IMR-90 (cell line): ENCODE measurements around the gene ASXL2. TPM values are rescaled to one million over a fixed set of nuclear protein-coding genes. Genes with fewer than 3 reads are reported as not detected.

ENCODE experiments used
- ATAC-seq: fragments of 200-7000 bp; cut with Tn5 transposase; 2 replicates; pipeline ENCODE4 v1.9.1; 2020; ENCODE audit warnings: low read depth, mild to moderate bottlenecking, moderate library complexity
- BruUV-seq: library from RNA; stranded (reverse); fragments of 400-500 nt; replicated peaks from 2 replicates; lab custom pipeline; 2021; lab: Mats Ljungman, UMichigan
- CTCF ChIA-PET: fragments of 300-600 bp; formaldehyde crosslinking; extraction: SDS; loops from one replicate; lab custom pipeline; 2021; ENCODE audit warnings: antibody characterized with exemption; lab: Yijun Ruan, JAX
- POLR2A ChIA-PET: fragments of 300-600 bp; sonication (Branson Sonifier 250); formaldehyde crosslinking; loops from one replicate; lab custom pipeline; 2022; ENCODE audit warnings: antibody characterized with exemption; ENCODE audit not compliant: unreplicated experiment; lab: Charles Lee
- DNase-seq: peaks from one replicate; pipeline ENCODE4 v3.0.0; 2013
- H2AFZ ChIP-seq: replicated peaks from 2 replicates; pipeline ENCODE3; 2013; ENCODE audit warnings: low read length, mild to moderate bottlenecking; ENCODE audit not compliant: poor library complexity
- H2AK5ac ChIP-seq: 2 replicates; pipeline ENCODE4 v1.6.1; 2013; ENCODE audit warnings: low read depth, low read length, inconsistent platforms
- H2AK9ac ChIP-seq: replicated peaks from 2 replicates; pipeline ENCODE3; 2013; ENCODE audit warnings: mild to moderate bottlenecking, low read depth, low read length, moderate library complexity; ENCODE audit not compliant: poor library complexity
- H2BK120ac ChIP-seq: 2 replicates; pipeline ENCODE4 v1.6.1; 2013; ENCODE audit warnings: low read depth, low read length, inconsistent platforms
- H2BK15ac ChIP-seq: 3 replicates; pipeline ENCODE4 v1.6.1; 2013; ENCODE audit warnings: low read depth, low read length, inconsistent platforms
- H2BK20ac ChIP-seq: 2 replicates; pipeline ENCODE4 v1.6.1; 2013; ENCODE audit warnings: low read depth, mild to moderate bottlenecking, inconsistent platforms, low read length, moderate library complexity
- H2BK5ac ChIP-seq: 2 replicates; pipeline ENCODE4 v1.6.1; 2013; ENCODE audit warnings: mild to moderate bottlenecking, low read depth, low read length, inconsistent platforms; ENCODE audit not compliant: poor library complexity, severe bottlenecking
- H3K14ac ChIP-seq: replicated peaks from 2 replicates; pipeline ENCODE4 v1.6.1; 2013; ENCODE audit warnings: low read depth, low read length, inconsistent platforms
- H3K18ac ChIP-seq: 2 replicates; pipeline ENCODE4 v1.6.1; 2013; ENCODE audit warnings: low read depth, low read length, control low read depth
- H3K23ac ChIP-seq: 2 replicates; pipeline ENCODE4 v1.6.1; 2013; ENCODE audit warnings: low read depth, low read length, inconsistent platforms
- H3K27ac ChIP-seq: 2 replicates; pipeline ENCODE4 v1.5.1; 2013; ENCODE audit warnings: mild to moderate bottlenecking, control low read depth, low read length; ENCODE audit not compliant: insufficient read depth
- H3K27me3 ChIP-seq: 2 replicates; pipeline ENCODE4 v1.6.1; 2013; ENCODE audit warnings: low read length; ENCODE audit not compliant: control insufficient read depth, insufficient read depth
- H3K36me3 ChIP-seq: 2 replicates; pipeline ENCODE4 v1.6.1; 2013; ENCODE audit warnings: low read length, mixed read lengths; ENCODE audit not compliant: control insufficient read depth, insufficient read depth
- H3K4ac ChIP-seq: 2 replicates; pipeline ENCODE4 v1.6.1; 2013; ENCODE audit warnings: low read depth, low read length, inconsistent platforms
- H3K4me1 ChIP-seq: 2 replicates; pipeline ENCODE4 v1.6.1; 2013; ENCODE audit warnings: low read length, mixed read lengths; ENCODE audit not compliant: control insufficient read depth, insufficient read depth
- H3K4me2 ChIP-seq: 2 replicates; pipeline ENCODE4 v1.6.1; 2013; ENCODE audit warnings: low read depth, mild to moderate bottlenecking, control low read depth, low read length, moderate library complexity
- H3K4me3 ChIP-seq: 2 replicates; pipeline ENCODE4 v1.5.1; 2013; ENCODE audit warnings: low read depth, mild to moderate bottlenecking, control low read depth, low read length, moderate library complexity; ENCODE audit not compliant: insufficient read depth
- H3K56ac ChIP-seq: 2 replicates; pipeline ENCODE4 v1.6.1; 2013; ENCODE audit warnings: low read length, inconsistent platforms; ENCODE audit not compliant: insufficient read depth; ENCODE audit errors: extremely low read depth
- H3K79me1 ChIP-seq, 2 experiments: 2 replicates each; pipeline ENCODE4 v1.6.1; 2013; ENCODE audit warnings: low read length in 2 of 2, inconsistent platforms in 1 of 2, low read depth in 1 of 2
- H3K9ac ChIP-seq: 2 replicates; pipeline ENCODE4 v1.6.1; 2013; ENCODE audit warnings: low read depth, low read length, control low read depth
- H3K9me1 ChIP-seq: 2 replicates; pipeline ENCODE4 v1.6.1; 2013; ENCODE audit warnings: low read length, inconsistent platforms; ENCODE audit not compliant: insufficient read depth
- H3K9me3 ChIP-seq: 2 replicates; pipeline ENCODE4 v1.6.1; 2013; ENCODE audit warnings: low read length; ENCODE audit not compliant: control insufficient read depth, insufficient read depth
- H4K20me1 ChIP-seq: 2 replicates; pipeline ENCODE4 v1.6.1; 2013; ENCODE audit warnings: low read length, inconsistent platforms; ENCODE audit not compliant: insufficient read depth
- H4K5ac ChIP-seq: 2 replicates; pipeline ENCODE4 v1.6.1; 2013; ENCODE audit warnings: mild to moderate bottlenecking, low read depth, low read length, control low read depth
- H4K8ac ChIP-seq, 2 experiments: 2 replicates each; pipeline ENCODE4 v1.6.1; 2013; ENCODE audit warnings: low read depth in 2 of 2, low read length in 2 of 2, control low read depth in 1 of 2, inconsistent platforms in 1 of 2
- H4K91ac ChIP-seq: 2 replicates; pipeline ENCODE4 v1.6.1; 2013; ENCODE audit warnings: low read depth, low read length, inconsistent platforms; ENCODE audit not compliant: insufficient read depth
- BHLHE40 ChIP-seq: fragments of 150-350 bp; IDR thresholded peaks from 2 replicates; pipeline ENCODE4 v1.6.1; 2016; ENCODE audit warnings: mild to moderate bottlenecking, low read depth, low read length
- CEBPB ChIP-seq: IDR thresholded peaks from 2 replicates; pipeline ENCODE4 v1.6.1; 2012; ENCODE audit warnings: low read depth, low read length, improper control_type of control experiment
- CHD1 ChIP-seq: IDR thresholded peaks from 2 replicates; pipeline ENCODE4 v1.6.1; 2012; ENCODE audit warnings: low read depth, low read length, improper control_type of control experiment
- FOS ChIP-seq: fragments of 150-350 bp; IDR thresholded peaks from 2 replicates; pipeline ENCODE4 v1.6.1; 2016; ENCODE audit warnings: low read depth, low read length
- MAFK ChIP-seq: IDR thresholded peaks from 2 replicates; pipeline ENCODE4 v1.6.1; 2012; ENCODE audit warnings: low read depth, low read length, improper control_type of control experiment
- MAZ ChIP-seq: IDR thresholded peaks from 2 replicates; pipeline ENCODE4 v1.6.1; 2012; ENCODE audit warnings: low read depth, mild to moderate bottlenecking, low read length, improper control_type of control experiment, moderate library complexity, borderline replicate concordance
- MXI1 ChIP-seq: IDR thresholded peaks from 2 replicates; pipeline ENCODE4 v1.6.1; 2012; ENCODE audit warnings: low read depth, mild to moderate bottlenecking, low read length, moderate library complexity, borderline replicate concordance
- NFE2L2 ChIP-seq: fragments of 150-350 bp; IDR thresholded peaks from 2 replicates; pipeline ENCODE4 v1.6.1; 2016; ENCODE audit warnings: low read depth, mild to moderate bottlenecking, low read length
- POLR2A ChIP-seq: IDR thresholded peaks from 2 replicates; pipeline ENCODE4 v1.6.1; 2012; ENCODE audit warnings: mild to moderate bottlenecking, low read depth, low read length
- RAD21 ChIP-seq: IDR thresholded peaks from 2 replicates; pipeline ENCODE4 v1.6.1; 2012; ENCODE audit warnings: low read length, improper control_type of control experiment
- RCOR1 ChIP-seq: IDR thresholded peaks from 2 replicates; pipeline ENCODE4 v1.6.1; 2012; ENCODE audit warnings: mild to moderate bottlenecking, low read length, improper control_type of control experiment; ENCODE audit not compliant: insufficient replicate concordance
- RFX5 ChIP-seq: IDR thresholded peaks from 2 replicates; pipeline ENCODE4 v1.8.0; 2012; ENCODE audit warnings: low read depth, mild to moderate bottlenecking, low read length, moderate library complexity
- SMC3 ChIP-seq: fragments of 150-350 bp; IDR thresholded peaks from 2 replicates; pipeline ENCODE4 v1.6.1; 2016; ENCODE audit warnings: low read depth, mild to moderate bottlenecking, antibody characterized with exemption, low read length, moderate library complexity
- USF2 ChIP-seq: fragments of 150-350 bp; IDR thresholded peaks from 2 replicates; pipeline ENCODE4 v1.6.1; 2017; ENCODE audit warnings: mild to moderate bottlenecking, antibody characterized with exemption, low read length, low read depth
- WGBS, 2 experiments: methylation state at CpG; one replicate each; pipeline versions ENCODE4 v1.1.5 to v1.1.7; 2013; ENCODE audit warnings: missing lambda C conversion rate in 2 of 2; ENCODE audit not compliant: insufficient read length in 1 of 2; ENCODE audit errors: extremely low coverage in 2 of 2; 5-methylcytosine and 5-hydroxymethylcytosine counted together
- dilution Hi-C: fragments of 300-500 bp; cut with HindIII; formaldehyde crosslinking; loops from one replicate; pipeline ENCODE4 v1.14.3; 2018; ENCODE audit warnings: low sequenced_read_pairs; ENCODE audit not compliant: unreplicated experiment
- in situ Hi-C: fragments of 300-500 bp; cut with MboI; formaldehyde crosslinking; loops from 3 replicates; pipeline ENCODE4 v1.14.3; 2019; ENCODE audit warnings: low sequenced_read_pairs, inconsistent platforms, mixed read lengths
- intact Hi-C: fragments of 100-400 bp; cut with micrococcal nuclease; formaldehyde crosslinking; loops from 2 replicates; pipeline ENCODE4 v1.10.0; 2022
- polyA plus RNA-seq, 3 experiments: library from polyadenylated mRNA; depleted of rRNA; stranded (reverse); fragments of >200 nt; gene quantifications; 2 replicates each; pipeline ENCODE4 v1.2.3, GENCODE V29; 2012; ENCODE audit warnings: low replicate concordance in 1 of 3
- total RNA-seq: library from RNA; depleted of rRNA; stranded (reverse); fragments of >200 nt; gene quantifications from 2 replicates; pipeline ENCODE4 v1.2.3, GENCODE V29; 2012
- TF ChIP-seq, protein P1 (sequence below): fragments of 150-350 bp; IDR thresholded peaks from 2 replicates; pipeline ENCODE4 v1.6.1; 2016; ENCODE audit warnings: low read depth, mild to moderate bottlenecking, low read length, moderate library complexity, borderline replicate concordance
- TF ChIP-seq, protein P2 (sequence below): conservative IDR thresholded peaks from 2 replicates; pipeline ENCODE4 v1.5.1; 2012; ENCODE audit warnings: mild to moderate bottlenecking, low read depth, low read length, improper control_type of control experiment

Gene ASXL2
- total and polyA plus RNA-seq, 2 of the 4 experiments (the other 2 are of a cell fraction): 5.3 to 8.1 TPM

GRCh38 chr2:25832897-25833296 lies 45.4 kb downstream of the ASXL2 start:
- in situ Hi-C loops (no loop called here), intact Hi-C loops (no loop called here), dilution Hi-C loops (no loop called here)
- Histone ChIP-seq H3K4ac (no peak overlapping the region), H3K36me3 (peaks cover 3% of the 10 kb centered on the region; the same call in 1 of the 2 replicates), H3K9ac (no peak overlapping the region), H3K18ac (no peak overlapping the region), H2BK15ac (no peak overlapping the region), H2BK5ac (no peak overlapping the region), H3K79me1 (peaks cover 19 to 42% of the 10 kb centered on the region in 2 experiments), H3K56ac (no peak overlapping the region), H2AFZ (no peak overlapping the region), H3K4me3 (no peak overlapping the region), H2AK9ac (no peak overlapping the region), H3K27ac (no peak overlapping the region), H3K4me2 (no peak overlapping the region), H3K9me3 (0 out of 2 replicates have a peak, but pooled peaks cover 6% of the 10 kb centered on the region), H4K5ac (no peak overlapping the region), H2BK20ac (no peak overlapping the region), H3K14ac (no peak overlapping the region), H4K20me1 (peaks cover 10% of the 10 kb centered on the region; the same call in 1 of the 2 replicates), H4K91ac (no peak overlapping the region), H3K23ac (no peak overlapping the region), H2AK5ac (no peak overlapping the region), H3K4me1 (peaks cover 5% of the 10 kb centered on the region), H4K8ac (no peak overlapping the region), H3K27me3 (no peaks in the 10 kb centered on the region), H2BK120ac (no peak overlapping the region), H3K9me1 (peaks cover 5% of the 10 kb centered on the region; the same call in 1 of the 2 replicates)
- DNase-seq (no peak), ATAC-seq (no peak)
- WGBS, 2 experiments: no CpG with 5 or more reads among the region's 5 CpGs
- CTCF ChIA-PET: no interaction called here
- POLR2A ChIA-PET: no interaction called here
- TF ChIP-seq, protein P1, sequence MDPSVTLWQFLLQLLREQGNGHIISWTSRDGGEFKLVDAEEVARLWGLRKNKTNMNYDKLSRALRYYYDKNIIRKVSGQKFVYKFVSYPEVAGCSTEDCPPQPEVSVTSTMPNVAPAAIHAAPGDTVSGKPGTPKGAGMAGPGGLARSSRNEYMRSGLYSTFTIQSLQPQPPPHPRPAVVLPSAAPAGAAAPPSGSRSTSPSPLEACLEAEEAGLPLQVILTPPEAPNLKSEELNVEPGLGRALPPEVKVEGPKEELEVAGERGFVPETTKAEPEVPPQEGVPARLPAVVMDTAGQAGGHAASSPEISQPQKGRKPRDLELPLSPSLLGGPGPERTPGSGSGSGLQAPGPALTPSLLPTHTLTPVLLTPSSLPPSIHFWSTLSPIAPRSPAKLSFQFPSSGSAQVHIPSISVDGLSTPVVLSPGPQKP: no peak
- TF ChIP-seq MAFK (no peak), FOS (no peak), SMC3 (no peak), POLR2A (no peak), RCOR1 (no peak), MXI1 (no peak), CHD1 (no peak), USF2 (no peak), NFE2L2 (no peak), CEBPB (no peak), RFX5 (no peak), BHLHE40 (no peak), RAD21 (no peak), MAZ (no peak)
- TF ChIP-seq, protein P2, sequence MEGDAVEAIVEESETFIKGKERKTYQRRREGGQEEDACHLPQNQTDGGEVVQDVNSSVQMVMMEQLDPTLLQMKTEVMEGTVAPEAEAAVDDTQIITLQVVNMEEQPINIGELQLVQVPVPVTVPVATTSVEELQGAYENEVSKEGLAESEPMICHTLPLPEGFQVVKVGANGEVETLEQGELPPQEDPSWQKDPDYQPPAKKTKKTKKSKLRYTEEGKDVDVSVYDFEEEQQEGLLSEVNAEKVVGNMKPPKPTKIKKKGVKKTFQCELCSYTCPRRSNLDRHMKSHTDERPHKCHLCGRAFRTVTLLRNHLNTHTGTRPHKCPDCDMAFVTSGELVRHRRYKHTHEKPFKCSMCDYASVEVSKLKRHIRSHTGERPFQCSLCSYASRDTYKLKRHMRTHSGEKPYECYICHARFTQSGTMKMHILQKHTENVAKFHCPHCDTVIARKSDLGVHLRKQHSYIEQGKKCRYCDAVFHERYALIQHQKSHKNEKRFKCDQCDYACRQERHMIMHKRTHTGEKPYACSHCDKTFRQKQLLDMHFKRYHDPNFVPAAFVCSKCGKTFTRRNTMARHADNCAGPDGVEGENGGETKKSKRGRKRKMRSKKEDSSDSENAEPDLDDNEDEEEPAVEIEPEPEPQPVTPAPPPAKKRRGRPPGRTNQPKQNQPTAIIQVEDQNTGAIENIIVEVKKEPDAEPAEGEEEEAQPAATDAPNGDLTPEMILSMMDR: no peak
- BruUV-seq: no TSS peak
